Glomerular visceral epithelial cell (primary cell): Measurements from ENCODE around the gene TMEM126B.
"Not testable (repeated sequence)": the region's sequence is repeated elsewhere in the genome, so short reads cannot be mapped to it uniquely, and the experiment has no call there.

Experiments
- DNase-seq: peaks from one replicate; pipeline ENCODE4 v3.0.0-alpha.2; 2016; ENCODE audit errors: extremely low spot score

The TMEM126B gene

DNA sequence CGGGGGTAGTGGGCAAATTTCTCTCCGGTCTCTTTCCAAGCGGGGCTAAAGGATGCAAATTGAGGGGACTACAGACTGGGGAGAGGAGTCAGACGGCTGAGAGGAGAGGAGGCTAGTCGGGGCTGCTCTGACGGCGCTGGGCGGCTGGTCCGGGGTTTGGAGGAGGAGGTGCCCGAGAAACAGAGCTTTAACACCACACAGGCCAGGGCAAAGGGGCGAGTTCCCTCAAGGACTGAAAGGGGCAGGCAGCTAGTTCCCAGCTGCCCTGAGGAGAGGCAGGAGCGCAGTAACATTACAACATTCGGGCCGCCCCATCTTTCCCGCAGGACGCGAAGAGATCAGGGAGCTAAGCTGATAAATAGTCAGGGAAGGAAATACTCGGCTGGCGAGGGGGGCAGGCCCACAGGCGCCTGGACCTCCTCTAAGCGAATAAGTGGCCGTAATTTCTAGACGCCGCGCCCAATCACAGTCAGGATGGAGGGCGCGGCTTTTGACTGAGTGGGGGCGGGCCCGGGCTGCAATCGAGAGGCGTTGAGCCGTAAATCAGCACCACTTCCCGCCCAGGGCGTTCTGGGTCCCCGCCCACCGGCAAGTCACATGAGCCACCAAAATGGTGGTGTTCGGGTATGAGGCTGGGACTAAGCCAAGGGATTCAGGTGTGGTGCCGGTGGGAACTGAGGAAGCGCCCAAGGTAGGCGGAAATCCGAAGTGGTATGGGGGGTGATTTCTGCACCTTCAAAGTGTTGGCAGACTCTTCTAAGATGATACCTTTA is at the start of gene TMEM126B:
Gene TMEM126B (plus strand): TSS at position 596 of the 773 bp plus-strand sequence. CDS start 15 bp downstream, at position 611.
- peak; percentile 95 for DNase-seq

GRCh38 chr11:85582111-85582510 is 46.3 kb upstream of the TMEM126B start:
- DNase-seq: no peak

DNA sequence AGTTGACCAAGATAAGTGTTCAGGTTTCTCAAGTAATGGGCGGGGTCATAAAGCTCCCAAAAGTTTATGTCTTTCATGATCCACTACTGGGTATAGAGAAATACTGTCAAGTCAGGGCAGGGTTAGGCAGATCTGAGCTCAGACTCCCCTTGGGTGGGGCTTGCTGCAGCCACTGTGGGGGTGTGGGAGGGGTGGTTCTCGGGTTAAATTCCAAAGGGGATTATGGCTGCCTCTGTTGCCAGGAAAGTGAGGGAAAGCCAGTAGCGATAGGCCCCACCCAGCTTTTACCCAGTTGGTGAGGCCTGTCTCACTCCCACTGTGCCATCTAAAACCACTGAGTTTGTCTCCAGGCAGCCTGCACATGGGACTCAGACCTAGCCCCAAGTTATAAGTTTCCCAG is 39.0 kb upstream of the TMEM126B start:
- no peak for DNase-seq

GRCh38 chr11:85590848-85591483 is 37.4 kb upstream of the TMEM126B start:
- peak; percentile 13 for DNase-seq

DNA sequence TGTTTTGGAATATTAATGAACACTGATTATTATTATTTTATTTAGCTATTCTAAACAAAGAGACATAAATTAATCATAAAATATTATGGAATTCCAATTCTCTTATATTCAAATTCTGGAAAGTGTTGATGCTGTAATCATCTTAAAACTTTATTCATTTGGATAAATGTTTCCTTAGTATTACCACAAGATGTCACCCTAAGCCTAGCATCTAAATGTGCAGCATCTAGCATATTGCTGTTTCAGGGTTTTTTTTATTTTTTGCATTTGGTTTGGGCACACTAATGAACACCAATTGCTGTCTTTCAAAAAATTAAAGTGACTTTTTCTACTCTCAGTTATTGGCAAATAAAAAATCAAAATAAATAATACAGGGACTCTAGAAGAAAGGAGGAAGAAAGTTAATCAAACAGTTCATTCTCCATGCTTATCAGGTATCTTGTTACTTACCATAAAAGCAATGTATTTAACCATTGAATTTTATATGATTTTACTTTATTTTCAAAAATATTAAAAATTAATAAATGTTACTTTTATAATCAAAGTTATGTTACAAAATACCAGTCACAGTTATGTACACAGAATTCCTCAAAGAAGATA is 33.0 kb upstream of the TMEM126B start:
- peak; percentile 42 for DNase-seq

GRCh38 chr11:85596886-85597285 is 31.5 kb upstream of the TMEM126B start:
- no peak for DNase-seq

DNA sequence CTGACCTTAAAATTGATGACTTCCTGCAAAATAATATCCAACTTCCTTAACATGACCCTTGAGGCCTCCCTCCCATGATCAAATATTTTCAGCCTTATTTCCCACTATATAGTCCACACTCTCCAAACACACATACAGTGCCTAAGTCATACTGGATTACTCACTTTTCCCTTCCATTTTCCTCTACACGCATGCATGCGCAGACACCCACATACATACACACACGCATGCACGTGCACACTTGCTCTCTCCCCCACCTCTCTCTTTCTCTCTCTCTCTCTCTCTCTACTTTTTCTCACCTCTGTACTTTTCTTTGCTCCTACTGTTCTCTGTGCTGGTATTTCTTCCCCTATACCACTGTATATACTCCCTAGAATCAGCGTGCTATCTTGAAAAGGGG is 29.3 kb upstream of the TMEM126B start:
- DNase-seq: no peak

DNA sequence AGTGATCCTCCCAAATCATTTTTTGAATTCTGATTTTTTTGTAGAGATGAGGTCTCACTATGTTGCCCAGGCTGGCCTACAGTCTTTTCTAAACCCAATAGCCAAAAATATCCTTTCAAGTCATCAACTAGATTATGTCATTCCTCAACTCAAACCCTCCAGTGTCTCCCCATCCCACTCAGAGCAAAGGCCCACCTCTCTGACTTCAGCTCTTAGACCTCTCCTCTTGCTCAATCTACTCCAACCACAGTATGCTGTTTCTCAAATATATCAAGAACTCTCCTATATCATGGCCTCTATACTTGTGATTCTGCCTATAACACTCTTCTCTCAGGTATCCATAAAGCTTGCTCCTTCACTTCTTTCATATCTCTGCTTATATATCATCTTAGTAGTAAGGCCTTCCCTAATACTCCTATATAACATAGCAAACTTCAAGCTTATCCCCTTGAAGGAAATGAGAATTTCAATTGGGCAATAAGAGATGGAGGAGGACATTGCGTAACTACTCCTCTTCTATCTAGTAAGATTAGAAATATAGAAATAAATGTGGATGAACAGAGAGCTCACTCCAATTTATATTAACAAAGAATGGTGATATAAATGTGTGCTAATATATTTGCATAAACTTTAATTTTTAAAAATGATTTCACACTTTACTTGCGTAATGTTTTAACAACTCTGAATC is 25.7 kb upstream of the TMEM126B start:
- DNase-seq: no peak

GRCh38 chr11:85603220-85603619 is 25.2 kb upstream of the TMEM126B start:
- no peak for DNase-seq

DNA sequence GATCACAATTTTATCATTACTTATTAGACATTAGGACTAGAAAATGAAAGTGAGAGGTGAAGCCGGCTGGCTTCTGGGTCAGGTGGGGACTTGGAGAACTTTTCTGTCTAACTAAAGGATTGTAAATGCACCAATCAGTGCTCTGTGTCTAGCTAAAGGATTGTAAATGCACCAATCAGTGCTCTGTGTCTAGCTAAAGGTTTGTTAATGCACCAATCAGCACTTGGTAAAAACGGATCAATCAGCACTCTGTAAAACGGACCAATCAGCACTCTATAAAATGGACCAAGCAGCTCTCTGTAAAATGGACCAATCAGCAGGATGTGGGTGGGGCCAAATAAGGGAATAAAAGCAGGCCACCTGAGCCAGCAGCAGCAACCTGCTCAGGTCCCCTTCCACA is 22.2 kb upstream of the TMEM126B start:
- not testable (repeated sequence) for DNase-seq

DNA sequence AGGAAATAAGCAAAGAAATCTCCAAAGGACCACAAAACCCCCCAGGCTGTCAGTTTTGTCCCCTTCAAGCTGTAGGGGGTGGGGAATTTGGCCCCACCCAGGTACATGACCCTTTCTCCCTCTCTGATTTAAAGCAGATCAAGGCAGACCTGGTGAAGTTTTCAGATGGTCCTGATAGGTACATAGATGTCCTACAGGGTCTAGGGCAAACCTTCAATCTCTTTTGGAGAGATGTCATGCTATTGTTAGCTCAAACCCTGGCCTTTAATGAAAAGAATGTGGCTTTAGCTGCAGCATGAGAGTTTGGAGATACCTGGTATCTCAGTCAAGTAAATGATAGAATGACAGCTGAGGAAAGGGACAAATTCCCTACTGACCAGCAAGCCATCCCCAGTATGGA is 19.8 kb upstream of the TMEM126B start:
- not testable (repeated sequence) for DNase-seq

- DNase-seq: not testable (repeated sequence)
These were observed 19.1 kb upstream of the TMEM126B start for GRCh38 chr11:85609286-85609685.

DNA sequence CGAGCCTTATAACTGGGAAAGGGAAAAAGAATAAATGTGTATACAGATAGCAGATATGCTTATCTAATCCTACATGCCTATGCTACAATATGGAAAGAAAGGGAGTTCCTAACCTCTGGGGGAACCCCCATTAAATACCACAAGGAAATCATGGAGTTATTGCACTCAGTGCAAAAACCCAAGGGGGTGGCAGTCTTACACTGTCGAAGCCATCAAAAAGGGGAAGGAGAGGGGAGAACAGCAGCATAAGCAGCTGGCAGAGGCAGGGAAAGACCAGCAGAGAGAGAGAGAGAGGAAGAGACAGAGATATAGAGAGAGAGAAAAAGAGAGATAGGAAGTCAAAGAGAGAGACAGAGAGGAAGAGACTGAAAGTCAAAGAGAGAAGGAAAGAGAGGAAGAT is 16.8 kb upstream of the TMEM126B start:
- DNase-seq: not testable (repeated sequence)

DNA sequence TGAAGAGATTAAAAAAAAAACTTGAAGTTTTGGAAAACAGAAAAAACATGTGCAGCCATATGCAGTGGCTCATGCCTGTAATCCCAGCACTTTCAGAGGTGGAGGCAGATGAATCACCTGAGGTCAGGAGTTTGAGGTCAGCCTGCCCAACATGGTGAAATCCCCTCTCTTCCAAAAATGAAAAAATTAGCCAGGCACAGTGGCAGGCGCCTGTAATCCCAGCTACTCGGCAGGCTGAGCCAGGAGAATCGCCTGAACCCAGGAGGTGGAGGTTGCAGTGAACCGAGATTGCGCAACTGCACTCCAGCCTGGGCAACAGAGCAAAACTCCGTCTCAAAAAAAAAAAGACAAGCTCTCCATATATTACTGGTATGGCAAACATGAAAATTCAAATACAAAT is 8.9 kb upstream of the TMEM126B start:
- DNase-seq: peak; percentile 29

- no peak for DNase-seq
These were observed 8.1 kb upstream of the TMEM126B start for GRCh38 chr11:85620256-85620655.

- no peak for DNase-seq
These were observed 1.9 kb upstream of the TMEM126B start for GRCh38 chr11:85626496-85626895.

DNA sequence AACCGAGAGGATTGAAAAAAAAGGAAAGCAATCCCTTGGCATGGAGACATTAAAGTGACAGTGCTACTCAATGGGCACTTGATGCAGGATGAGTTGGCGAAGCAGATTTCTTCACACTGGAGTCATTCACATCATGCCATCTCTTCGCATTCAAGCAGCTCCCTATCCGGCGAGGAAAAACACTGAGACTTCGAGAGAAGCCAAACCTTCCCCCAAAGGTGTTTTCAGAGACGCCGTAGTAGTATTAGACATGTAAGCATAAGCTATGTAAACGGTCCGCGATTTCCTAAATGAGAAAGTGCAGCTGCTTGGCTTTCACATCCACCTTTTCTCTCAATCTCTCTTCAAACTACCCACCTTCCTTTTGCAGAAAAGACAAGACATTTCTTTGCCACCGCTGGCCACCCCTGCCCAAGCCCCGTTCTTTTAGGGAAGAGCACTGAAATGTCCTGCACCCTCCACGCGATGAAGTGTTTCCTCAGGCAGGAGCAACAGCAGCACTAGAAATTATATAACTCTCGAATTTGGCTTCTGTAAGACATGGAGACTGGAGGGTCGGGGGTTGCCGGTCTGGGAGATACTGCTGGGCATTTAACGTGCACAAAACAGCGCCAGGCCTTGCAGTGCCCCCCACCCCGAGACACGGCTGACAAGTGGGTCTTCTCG is 928 bp upstream of the TMEM126B start, which contains the start of gene DLG2:
Gene DLG2 (minus strand): TSS at position 13 of the 666 bp plus-strand sequence.
- peak; percentile 38 for DNase-seq

DNA sequence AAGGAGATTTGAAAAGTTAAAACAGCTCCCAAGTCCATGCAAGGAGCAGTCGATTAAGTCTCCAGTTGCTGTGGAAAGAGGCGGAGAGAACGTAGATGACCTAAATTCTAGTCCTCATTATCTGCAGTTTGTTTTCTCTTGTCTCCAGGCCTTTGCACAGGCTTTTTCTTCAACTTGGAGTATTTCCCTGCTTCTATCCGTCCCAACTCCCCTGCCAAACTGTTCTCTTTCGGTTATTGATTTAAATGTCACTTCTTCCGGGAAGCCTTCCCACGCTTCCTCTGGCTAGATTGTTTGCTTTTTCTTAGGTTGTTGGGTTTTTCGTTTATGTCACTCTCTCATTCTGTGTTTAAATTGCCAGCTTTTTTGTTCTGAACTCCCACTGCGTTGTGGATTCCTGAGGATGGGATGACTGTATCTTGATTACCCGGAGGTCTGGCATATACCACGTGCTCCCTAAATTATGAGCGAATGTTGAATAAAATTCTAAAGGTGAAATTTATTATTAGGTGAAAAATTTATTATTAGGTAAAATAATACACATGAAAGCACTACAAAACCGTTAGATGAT is 463 bp downstream of the TMEM126B start:
- DNase-seq: no peak

GRCh38 chr11:85634747-85635146 is 6.4 kb downstream of the TMEM126B start:
- DNase-seq: no peak

DNA sequence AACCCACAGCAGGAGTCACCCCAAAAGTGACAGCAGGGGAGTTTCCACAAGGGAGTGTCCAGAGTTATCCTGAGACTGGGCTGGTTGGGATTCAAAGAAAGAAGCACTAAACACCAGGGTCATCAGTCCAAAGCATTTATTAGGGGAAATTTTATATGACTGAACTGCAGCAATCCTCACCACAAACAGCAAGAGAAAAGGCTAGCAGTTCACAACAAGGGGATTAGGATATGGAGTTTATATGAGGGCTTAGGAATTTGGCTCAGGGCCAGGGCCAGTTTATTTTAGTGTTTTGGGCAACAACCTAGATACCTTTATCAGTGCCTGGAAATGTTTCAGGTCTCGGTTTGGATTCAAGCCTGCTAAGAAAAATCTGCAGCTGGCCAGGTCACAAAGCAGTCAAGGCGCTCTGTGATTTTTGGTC is 14.8 kb downstream of the TMEM126B start:
- no peak for DNase-seq

DNA sequence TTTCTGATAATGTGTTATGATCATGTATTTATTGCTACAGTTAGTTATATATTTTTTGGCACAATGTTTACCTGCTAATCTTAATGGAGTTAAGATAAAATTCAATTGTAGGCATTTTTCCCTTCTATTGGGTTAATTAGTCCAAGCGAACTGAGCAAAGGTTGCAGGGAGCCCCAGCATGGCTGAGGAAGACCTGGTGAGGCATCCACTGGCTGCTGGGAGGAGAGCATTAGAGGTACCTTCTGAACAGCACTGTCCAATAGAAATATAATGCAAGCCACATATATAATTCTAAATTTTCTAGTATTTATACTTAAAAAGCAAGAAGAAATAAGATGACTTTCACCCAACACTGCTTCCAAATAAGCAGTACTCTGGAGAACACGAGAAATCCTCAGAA is 18.7 kb downstream of the TMEM126B start:
- no peak for DNase-seq
